RWPE2 (cell line): Measurements from ENCODE around the gene ANP32E.

ENCODE experiments used
- ATAC-seq: fragments of 200-7000 bp; cut with Tn5 transposase; 3 replicates; pipeline ENCODE4 v1.9.1; 2021; ENCODE audit warnings: low read depth
- DNase-seq: peaks from one replicate; pipeline ENCODE4 v3.0.0-alpha.2; 2020; ENCODE audit warnings: low spot score
- H3K27ac ChIP-seq: fragments of 450-650 bp; 2 replicates; pipeline ENCODE4 v1.5.1; 2017; ENCODE audit warnings: mild to moderate bottlenecking; ENCODE audit not compliant: poor library complexity, severe bottlenecking
- H3K27me3 ChIP-seq: fragments of 250-450 bp; sonication (Bioruptor Pico); 2 replicates; pipeline ENCODE4 v1.5.1; 2021; ENCODE audit warnings: mild to moderate bottlenecking, moderate library complexity; ENCODE audit not compliant: insufficient read depth, poor library complexity, severe bottlenecking
- H3K36me3 ChIP-seq: fragments of 250-450 bp; sonication (Bioruptor Pico); 2 replicates; pipeline ENCODE4 v1.5.1; 2020; ENCODE audit warnings: low read depth, mild to moderate bottlenecking, moderate library complexity
- H3K4me1 ChIP-seq: fragments of 250-450 bp; sonication (Bioruptor Pico); 2 replicates; pipeline ENCODE4 v1.5.1; 2021; ENCODE audit warnings: mild to moderate bottlenecking, moderate library complexity; ENCODE audit not compliant: insufficient read depth, poor library complexity, severe bottlenecking
- H3K4me3 ChIP-seq: fragments of 250-450 bp; sonication (Bioruptor Pico); 2 replicates; pipeline ENCODE4 v1.5.1; 2021; ENCODE audit warnings: mild to moderate bottlenecking, moderate library complexity; ENCODE audit not compliant: severe bottlenecking
- H3K9me3 ChIP-seq: fragments of 250-450 bp; sonication (Bioruptor Pico); 2 replicates; pipeline ENCODE4 v1.5.1; 2021; ENCODE audit warnings: mild to moderate bottlenecking, moderate library complexity; ENCODE audit not compliant: severe bottlenecking
- CTCF ChIP-seq: fragments of 450-650 bp; IDR thresholded peaks from one replicate; pipeline ENCODE4 v1.5.1; 2017; ENCODE audit warnings: mild to moderate bottlenecking, moderate library complexity; ENCODE audit not compliant: poor library complexity, severe bottlenecking

Gene ANP32E

GRCh38 chr1:150281221-150281757 is 45.4 kb upstream of the ANP32E start:
- no peaks in the 10 kb centered on the region for H3K27me3 ChIP-seq
- no peak for DNase-seq
- peak overlapping the region; percentile 32 for H3K4me3 ChIP-seq
- H3K27ac ChIP-seq, result peak overlapping the region; percentile 61
- ATAC-seq, result peak; percentile 55
- H3K4me1 ChIP-seq, result peaks cover 6% of the 10 kb centered on the region
- H3K9me3 ChIP-seq, result no peaks in the 10 kb centered on the region
- H3K36me3 ChIP-seq, result no peaks in the 10 kb centered on the region
- peak; percentile 93 for TF ChIP-seq CTCF

- TF ChIP-seq CTCF, result no peak
- Histone ChIP-seq H3K4me3 (no peak overlapping the region), H3K27ac (no peak overlapping the region), H3K9me3 (no peaks in the 10 kb centered on the region), H3K4me1 (peaks cover 6% of the 10 kb centered on the region), H3K27me3 (no peaks in the 10 kb centered on the region), H3K36me3 (no peaks in the 10 kb centered on the region)
- ATAC-seq (no peak), DNase-seq (no peak)
Measured at GRCh38 chr1:150280138-150280707, 44.3 kb upstream of the ANP32E start.

- DNase-seq (no peak), ATAC-seq (no peak)
- no peak overlapping the region for H3K4me3 ChIP-seq
- no peaks in the 10 kb centered on the region for H3K36me3 ChIP-seq
- H3K4me1 ChIP-seq, result no peaks in the 10 kb centered on the region
- H3K9me3 ChIP-seq, result no peaks in the 10 kb centered on the region
- no peak for TF ChIP-seq CTCF
- H3K27me3 ChIP-seq, result no peaks in the 10 kb centered on the region
- no peak overlapping the region for H3K27ac ChIP-seq
Measured at GRCh38 chr1:150273311-150273710, 37.4 kb upstream of the ANP32E start.

GRCh38 chr1:150271291-150271959 is 35.5 kb upstream of the ANP32E start:
- no peaks in the 10 kb centered on the region for H3K4me1 ChIP-seq
- DNase-seq, result no peak
- H3K36me3 ChIP-seq, result peaks cover 11% of the 10 kb centered on the region
- H3K27ac ChIP-seq, result no peak overlapping the region
- H3K9me3 ChIP-seq, result no peaks in the 10 kb centered on the region
- H3K27me3 ChIP-seq, result no peaks in the 10 kb centered on the region
- ATAC-seq, result no peak
- no peak for TF ChIP-seq CTCF
- no peak overlapping the region for H3K4me3 ChIP-seq

- DNase-seq, result no peak
- Histone ChIP-seq H3K4me1 (no peaks in the 10 kb centered on the region), H3K27ac (peak overlapping the region; percentile 49), H3K9me3 (no peaks in the 10 kb centered on the region), H3K4me3 (peak overlapping the region; percentile 83), H3K27me3 (no peaks in the 10 kb centered on the region), H3K36me3 (peaks cover 29% of the 10 kb centered on the region)
- TF ChIP-seq CTCF, result no peak
- ATAC-seq, result no peak
Measured at GRCh38 chr1:150269451-150269850, 33.5 kb upstream of the ANP32E start.
